GM23338 (cell line): ENCODE measurements around the gene PLEKHS1. TPM values are rescaled to one million over a fixed set of nuclear protein-coding genes. Genes with fewer than 3 reads are reported as not detected.

ENCODE experiments used
- ATAC-seq: fragments of 200-7000 bp; cut with Tn5 transposase; 3 replicates; pipeline ENCODE4 v1.9.1; 2020
- DNase-seq: peaks from one replicate; pipeline ENCODE4 v3.0.0-alpha.2; 2015; ENCODE audit warnings: low spot score
- H2AFZ ChIP-seq: fragments of 200-600 bp; sonication (generic); 2 replicates; pipeline ENCODE4 v1.8.0; 2016; ENCODE audit warnings: antibody characterized with exemption, mild to moderate bottlenecking, moderate library complexity
- H3F3A ChIP-seq: fragments of 200-600 bp; sonication (generic); replicated peaks from 2 replicates; pipeline ENCODE4 v1.8.0; 2017; ENCODE audit warnings: antibody characterized with exemption, mixed run types, low read depth
- H3K27ac ChIP-seq: fragments of 200-600 bp; sonication (generic); 2 replicates; pipeline ENCODE4 v1.6.1; 2016; ENCODE audit warnings: low read depth
- H3K27me3 ChIP-seq: fragments of 200-600 bp; sonication (generic); 2 replicates; pipeline ENCODE4 v1.8.0; 2016; ENCODE audit warnings: mild to moderate bottlenecking, mixed run types, moderate library complexity; ENCODE audit not compliant: insufficient read depth
- H3K36me3 ChIP-seq: fragments of 200-600 bp; sonication (generic); 2 replicates; pipeline ENCODE4 v1.8.0; 2016; ENCODE audit warnings: mild to moderate bottlenecking; ENCODE audit not compliant: insufficient read depth
- H3K4me1 ChIP-seq: fragments of 200-600 bp; sonication (generic); 2 replicates; pipeline ENCODE4 v1.8.0; 2016; ENCODE audit warnings: mild to moderate bottlenecking, moderate library complexity; ENCODE audit not compliant: insufficient read depth
- H3K4me2 ChIP-seq: fragments of 200-600 bp; sonication (generic); 2 replicates; pipeline ENCODE4 v1.7.1; 2017; ENCODE audit warnings: mixed run types
- H3K4me3 ChIP-seq: fragments of 200-600 bp; sonication (generic); 2 replicates; pipeline ENCODE4 v1.6.1; 2016; ENCODE audit warnings: mixed run types
- H3K79me2 ChIP-seq: fragments of 200-600 bp; sonication (generic); replicated peaks from 2 replicates; pipeline ENCODE4 v1.8.0; 2017; ENCODE audit warnings: mild to moderate bottlenecking; ENCODE audit not compliant: insufficient read depth
- H3K9me2 ChIP-seq: fragments of 200-600 bp; sonication (generic); 2 replicates; pipeline ENCODE4 v1.8.0; 2017; ENCODE audit not compliant: insufficient read depth
- H4K20me1 ChIP-seq: fragments of 200-600 bp; sonication (generic); replicated peaks from 2 replicates; pipeline ENCODE4 v1.8.0; 2017; ENCODE audit warnings: mild to moderate bottlenecking; ENCODE audit not compliant: insufficient read depth
- H3K27ac Mint-ChIP-seq: 2 replicates; pipeline ENCODE4 v1.8.0; 2020; ENCODE audit warnings: inconsistent platforms, mild to moderate bottlenecking, moderate library complexity, mixed read lengths
- H3K27me3 Mint-ChIP-seq: 3 replicates; pipeline ENCODE4 v1.8.0; 2022; ENCODE audit warnings: low read depth, mild to moderate bottlenecking, moderate library complexity, mixed read lengths, inconsistent platforms; ENCODE audit not compliant: insufficient read depth, poor library complexity
- H3K36me3 Mint-ChIP-seq: 3 replicates; pipeline ENCODE4 v1.8.0; 2021; ENCODE audit warnings: low read depth, mild to moderate bottlenecking, inconsistent platforms, moderate library complexity, mixed read lengths
- H3K4me1 Mint-ChIP-seq: 3 replicates; pipeline ENCODE4 v1.8.0; 2020; ENCODE audit warnings: mild to moderate bottlenecking, inconsistent platforms, mixed read lengths
- H3K4me3 Mint-ChIP-seq: 3 replicates; pipeline ENCODE4 v1.8.0; 2021; ENCODE audit warnings: moderate library complexity, mild to moderate bottlenecking, inconsistent platforms, mixed read lengths
- H3K9me3 Mint-ChIP-seq: 3 replicates; pipeline ENCODE4 v1.8.0; 2020; ENCODE audit warnings: moderate library complexity, mild to moderate bottlenecking, inconsistent platforms, mixed read lengths
- CREB1 ChIP-seq: fragments of 250-450 bp; sonication (Bioruptor Pico); IDR thresholded peaks from 2 replicates; pipeline ENCODE4 v1.5.0; 2020; ENCODE audit warnings: low read depth, mild to moderate bottlenecking, moderate library complexity
- CTCF ChIP-seq, 2 experiments: fragments of 200-600 bp in 1 of 2; sonication (generic) in 1 of 2; conservative IDR thresholded peaks; 2 replicates each; pipeline versions ENCODE4 v1.5.1 to v1.6.1; 2016 to 2017; ENCODE audit warnings: antibody characterized with exemption in 2 of 2, low read depth in 2 of 2, mild to moderate bottlenecking in 2 of 2, moderate library complexity in 1 of 2
- EZH2 ChIP-seq: fragments of 200-600 bp; sonication (generic); IDR thresholded peaks from one replicate; pipeline ENCODE4 v1.8.0; 2017; ENCODE audit warnings: antibody characterized with exemption, mild to moderate bottlenecking, low read depth; ENCODE audit not compliant: unreplicated experiment
- EZH2phosphoT487 ChIP-seq: fragments of 200-600 bp; sonication (generic); IDR thresholded peaks from one replicate; pipeline ENCODE4 v1.8.1; 2018; ENCODE audit warnings: antibody characterized with exemption; ENCODE audit not compliant: unreplicated experiment
- JUNB ChIP-seq: IDR thresholded peaks from one replicate; pipeline ENCODE4 v1.6.1; 2016; ENCODE audit warnings: antibody characterized with exemption; ENCODE audit not compliant: unreplicated experiment
- POLR2AphosphoS5 ChIP-seq: IDR thresholded peaks from 2 replicates; pipeline ENCODE4 v1.6.1; 2016; ENCODE audit warnings: antibody characterized with exemption, low read depth
- REST ChIP-seq: IDR thresholded peaks from one replicate; pipeline ENCODE4 v1.6.1; 2018; ENCODE audit warnings: antibody characterized with exemption; ENCODE audit not compliant: unreplicated experiment
- STAT1 ChIP-seq: IDR thresholded peaks from one replicate; pipeline ENCODE4 v1.6.1; 2016; ENCODE audit warnings: antibody characterized with exemption; ENCODE audit not compliant: unreplicated experiment
- ZNF114 ChIP-seq: fragments of 250-450 bp; sonication (Bioruptor Pico); IDR thresholded peaks from 2 replicates; pipeline ENCODE4 v1.5.0; 2020; ENCODE audit warnings: mild to moderate bottlenecking, moderate library complexity
- ZNF331 ChIP-seq: fragments of 250-450 bp; sonication (Bioruptor Pico); IDR thresholded peaks from 2 replicates; pipeline ENCODE4 v1.5.0; 2020; ENCODE audit warnings: low read depth, mild to moderate bottlenecking, moderate library complexity
- polyA plus RNA-seq: library from polyadenylated mRNA; unstranded; fragments of >200 nt; fragmentation: Nextera tagmentation; extraction: Ambion mirVana; gene quantifications from 2 replicates; pipeline ENCODE4 v1.2.1, GENCODE V29; 2016
- total RNA-seq: library from RNA; depleted of rRNA; stranded (reverse); fragments of >200 nt; shearing (Covaris generic); gene quantifications from 2 replicates; pipeline ENCODE4 v1.2.3, GENCODE V29; 2014
- TF ChIP-seq, protein P1 (sequence below): IDR thresholded peaks from 2 replicates; pipeline ENCODE4 v1.6.1; 2016; ENCODE audit warnings: antibody characterized with exemption
- TF ChIP-seq, protein P2 (sequence below): fragments of 250-450 bp; sonication (Bioruptor Pico); IDR thresholded peaks from 2 replicates; pipeline ENCODE4 v1.5.0; 2020; ENCODE audit warnings: mild to moderate bottlenecking, moderate library complexity

Gene PLEKHS1
- total and polyA plus RNA-seq, 2 experiments from 2014 or later = not detected

- peak overlapping the region; percentile 94 for H2AFZ ChIP-seq
- Mint-ChIP-seq H3K9me3 (peaks cover 4% of the 10 kb centered on the region; the same call in 2 of the 3 replicates), H3K27ac (peak overlapping the region; percentile 73; the same call in 1 of the 2 replicates)
Measured at GRCh38 chr10:113788604-113789083, 37.2 kb downstream of the PLEKHS1 start.

More at GRCh38 chr10:113788604-113789083, 37.2 kb downstream of the PLEKHS1 start:
- H3K79me2 ChIP-seq = no peaks in the 10 kb centered on the region
- Mint-ChIP-seq H3K27me3 (peaks cover 3% of the 10 kb centered on the region), H3K4me1 (peaks cover 3% of the 10 kb centered on the region; the same call in 1 of the 3 replicates), H3K36me3 (peaks cover 3% of the 10 kb centered on the region; the same call in 1 of the 3 replicates), H3K4me3 (no peak overlapping the region)
- H3K4me2 ChIP-seq = no peak overlapping the region
- TF ChIP-seq, protein P1, sequence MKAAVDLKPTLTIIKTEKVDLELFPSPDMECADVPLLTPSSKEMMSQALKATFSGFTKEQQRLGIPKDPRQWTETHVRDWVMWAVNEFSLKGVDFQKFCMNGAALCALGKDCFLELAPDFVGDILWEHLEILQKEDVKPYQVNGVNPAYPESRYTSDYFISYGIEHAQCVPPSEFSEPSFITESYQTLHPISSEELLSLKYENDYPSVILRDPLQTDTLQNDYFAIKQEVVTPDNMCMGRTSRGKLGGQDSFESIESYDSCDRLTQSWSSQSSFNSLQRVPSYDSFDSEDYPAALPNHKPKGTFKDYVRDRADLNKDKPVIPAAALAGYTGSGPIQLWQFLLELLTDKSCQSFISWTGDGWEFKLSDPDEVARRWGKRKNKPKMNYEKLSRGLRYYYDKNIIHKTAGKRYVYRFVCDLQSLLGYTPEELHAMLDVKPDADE = no peak
- TF ChIP-seq, protein P2, sequence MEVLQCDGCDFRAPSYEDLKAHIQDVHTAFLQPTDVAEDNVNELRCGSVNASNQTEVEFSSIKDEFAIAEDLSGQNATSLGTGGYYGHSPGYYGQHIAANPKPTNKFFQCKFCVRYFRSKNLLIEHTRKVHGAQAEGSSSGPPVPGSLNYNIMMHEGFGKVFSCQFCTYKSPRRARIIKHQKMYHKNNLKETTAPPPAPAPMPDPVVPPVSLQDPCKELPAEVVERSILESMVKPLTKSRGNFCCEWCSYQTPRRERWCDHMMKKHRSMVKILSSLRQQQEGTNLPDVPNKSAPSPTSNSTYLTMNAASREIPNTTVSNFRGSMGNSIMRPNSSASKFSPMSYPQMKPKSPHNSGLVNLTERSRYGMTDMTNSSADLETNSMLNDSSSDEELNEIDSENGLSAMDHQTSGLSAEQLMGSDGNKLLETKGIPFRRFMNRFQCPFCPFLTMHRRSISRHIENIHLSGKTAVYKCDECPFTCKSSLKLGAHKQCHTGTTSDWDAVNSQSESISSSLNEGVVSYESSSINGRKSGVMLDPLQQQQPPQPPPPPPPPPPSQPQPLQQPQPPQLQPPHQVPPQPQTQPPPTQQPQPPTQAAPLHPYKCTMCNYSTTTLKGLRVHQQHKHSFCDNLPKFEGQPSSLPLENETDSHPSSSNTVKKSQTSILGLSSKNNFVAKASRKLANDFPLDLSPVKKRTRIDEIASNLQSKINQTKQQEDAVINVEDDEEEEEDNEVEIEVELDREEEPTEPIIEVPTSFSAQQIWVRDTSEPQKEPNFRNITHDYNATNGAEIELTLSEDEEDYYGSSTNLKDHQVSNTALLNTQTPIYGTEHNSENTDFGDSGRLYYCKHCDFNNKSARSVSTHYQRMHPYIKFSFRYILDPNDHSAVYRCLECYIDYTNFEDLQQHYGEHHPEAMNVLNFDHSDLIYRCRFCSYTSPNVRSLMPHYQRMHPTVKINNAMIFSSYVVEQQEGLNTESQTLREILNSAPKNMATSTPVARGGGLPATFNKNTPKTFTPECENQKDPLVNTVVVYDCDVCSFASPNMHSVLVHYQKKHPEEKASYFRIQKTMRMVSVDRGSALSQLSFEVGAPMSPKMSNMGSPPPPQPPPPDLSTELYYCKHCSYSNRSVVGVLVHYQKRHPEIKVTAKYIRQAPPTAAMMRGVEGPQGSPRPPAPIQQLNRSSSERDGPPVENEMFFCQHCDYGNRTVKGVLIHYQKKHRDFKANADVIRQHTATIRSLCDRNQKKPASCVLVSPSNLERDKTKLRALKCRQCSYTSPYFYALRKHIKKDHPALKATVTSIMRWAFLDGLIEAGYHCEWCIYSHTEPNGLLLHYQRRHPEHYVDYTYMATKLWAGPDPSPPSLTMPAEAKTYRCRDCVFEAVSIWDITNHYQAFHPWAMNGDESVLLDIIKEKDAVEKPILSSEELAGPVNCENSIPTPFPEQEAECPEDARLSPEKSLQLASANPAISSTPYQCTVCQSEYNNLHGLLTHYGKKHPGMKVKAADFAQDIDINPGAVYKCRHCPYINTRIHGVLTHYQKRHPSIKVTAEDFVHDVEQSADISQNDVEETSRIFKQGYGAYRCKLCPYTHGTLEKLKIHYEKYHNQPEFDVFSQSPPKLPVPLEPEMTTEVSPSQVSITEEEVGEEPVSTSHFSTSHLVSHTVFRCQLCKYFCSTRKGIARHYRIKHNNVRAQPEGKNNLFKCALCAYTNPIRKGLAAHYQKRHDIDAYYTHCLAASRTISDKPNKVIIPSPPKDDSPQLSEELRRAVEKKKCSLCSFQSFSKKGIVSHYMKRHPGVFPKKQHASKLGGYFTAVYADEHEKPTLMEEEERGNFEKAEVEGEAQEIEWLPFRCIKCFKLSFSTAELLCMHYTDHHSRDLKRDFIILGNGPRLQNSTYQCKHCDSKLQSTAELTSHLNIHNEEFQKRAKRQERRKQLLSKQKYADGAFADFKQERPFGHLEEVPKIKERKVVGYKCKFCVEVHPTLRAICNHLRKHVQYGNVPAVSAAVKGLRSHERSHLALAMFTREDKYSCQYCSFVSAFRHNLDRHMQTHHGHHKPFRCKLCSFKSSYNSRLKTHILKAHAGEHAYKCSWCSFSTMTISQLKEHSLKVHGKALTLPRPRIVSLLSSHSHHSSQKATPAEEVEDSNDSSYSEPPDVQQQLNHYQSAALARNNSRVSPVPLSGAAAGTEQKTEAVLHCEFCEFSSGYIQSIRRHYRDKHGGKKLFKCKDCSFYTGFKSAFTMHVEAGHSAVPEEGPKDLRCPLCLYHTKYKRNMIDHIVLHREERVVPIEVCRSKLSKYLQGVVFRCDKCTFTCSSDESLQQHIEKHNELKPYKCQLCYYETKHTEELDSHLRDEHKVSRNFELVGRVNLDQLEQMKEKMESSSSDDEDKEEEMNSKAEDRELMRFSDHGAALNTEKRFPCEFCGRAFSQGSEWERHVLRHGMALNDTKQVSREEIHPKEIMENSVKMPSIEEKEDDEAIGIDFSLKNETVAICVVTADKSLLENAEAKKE (CRISPR knock-in tag) = no peak
- TF ChIP-seq CTCF (conservative IDR thresholded peaks at IDR 0.05; ENCODE audit: low read depth in 2 of 2) (no peak), REST (no peak), STAT1 (no peak), CREB1 (CRISPR knock-in tag) (no peak), EZH2phosphoT487 (no peak), JUNB (no peak), ZNF331 (CRISPR knock-in tag) (no peak), EZH2 (no peak), POLR2AphosphoS5 (no peak), ZNF114 (CRISPR knock-in tag) (no peak)
- H3K9me2 ChIP-seq = peaks cover 4% of the 10 kb centered on the region; the same call in 1 of the 2 replicates
- no peak for DNase-seq
- H4K20me1 ChIP-seq = no peaks in the 10 kb centered on the region
- no peak overlapping the region for H3K4me3 ChIP-seq
- H3K27ac ChIP-seq = no peak overlapping the region
- no peaks in the 10 kb centered on the region for H3K36me3 ChIP-seq
- H3K4me1 ChIP-seq = no peaks in the 10 kb centered on the region
- no peaks in the 10 kb centered on the region for H3F3A ChIP-seq
- no peak for ATAC-seq
- H3K27me3 ChIP-seq = no peaks in the 10 kb centered on the region
